GM23248 (cell line): ENCODE results near the gene DIP2A. TPM values are rescaled to one million over a fixed set of nuclear protein-coding genes. Genes with fewer than 3 reads are reported as not detected.

Experiments
- DNase-seq: peaks from one replicate; pipeline ENCODE4 v3.0.0-alpha.2; 2015
- H2AFZ ChIP-seq: fragments of 200-600 bp; sonication (generic); 2 replicates; pipeline ENCODE4 v1.6.1; 2016; ENCODE audit warnings: antibody characterized with exemption
- H3F3A ChIP-seq: fragments of 200-600 bp; sonication (generic); 2 replicates; pipeline ENCODE4 v1.6.1; 2016; ENCODE audit warnings: mild to moderate bottlenecking, antibody characterized with exemption, mixed run types; ENCODE audit not compliant: insufficient read depth
- H3K27ac ChIP-seq: fragments of 200-600 bp; sonication (generic); 2 replicates; pipeline ENCODE4 v1.5.1; 2016; ENCODE audit warnings: mild to moderate bottlenecking
- H3K27me3 ChIP-seq: fragments of 200-600 bp; sonication (generic); replicated peaks from 2 replicates; pipeline ENCODE4 v1.6.1; 2016; ENCODE audit warnings: mild to moderate bottlenecking; ENCODE audit not compliant: insufficient read depth
- H3K36me3 ChIP-seq: fragments of 200-600 bp; sonication (generic); 2 replicates; pipeline ENCODE4 v1.6.1; 2016; ENCODE audit warnings: low read depth, mild to moderate bottlenecking
- H3K4me1 ChIP-seq: fragments of 200-600 bp; sonication (generic); 2 replicates; pipeline ENCODE4 v1.6.1; 2016; ENCODE audit warnings: mild to moderate bottlenecking; ENCODE audit not compliant: insufficient read depth
- H3K4me2 ChIP-seq: fragments of 200-600 bp; sonication (generic); one replicate; pipeline ENCODE4 v1.6.1; 2016; ENCODE audit warnings: mild to moderate bottlenecking; ENCODE audit not compliant: unreplicated experiment
- H3K4me3 ChIP-seq: fragments of 200-600 bp; sonication (generic); 2 replicates; pipeline ENCODE4 v1.5.1; 2016; ENCODE audit warnings: mild to moderate bottlenecking
- H3K79me2 ChIP-seq: fragments of 200-600 bp; sonication (generic); 2 replicates; pipeline ENCODE4 v1.6.1; 2016; ENCODE audit warnings: mild to moderate bottlenecking; ENCODE audit not compliant: insufficient read depth
- H3K9ac ChIP-seq: fragments of 200-600 bp; sonication (generic); 2 replicates; pipeline ENCODE4 v1.6.1; 2016; ENCODE audit warnings: mild to moderate bottlenecking
- H3K9me2 ChIP-seq: fragments of 200-600 bp; sonication (generic); 2 replicates; pipeline ENCODE4 v1.6.1; 2016; ENCODE audit warnings: mixed run types, mild to moderate bottlenecking, moderate library complexity; ENCODE audit not compliant: insufficient read depth
- H3K9me3 ChIP-seq: fragments of 200-600 bp; sonication (generic); one replicate; pipeline ENCODE4 v1.6.1; 2017; ENCODE audit warnings: low read depth
- H4K20me1 ChIP-seq: fragments of 200-600 bp; sonication (generic); 2 replicates; pipeline ENCODE4 v1.6.0; 2016; ENCODE audit not compliant: insufficient read depth
- EZH2 ChIP-seq: fragments of 200-600 bp; sonication (generic); IDR thresholded peaks from 2 replicates; pipeline ENCODE4 v1.6.1; 2018; ENCODE audit warnings: antibody characterized with exemption, mild to moderate bottlenecking; ENCODE audit not compliant: insufficient read depth, poor library complexity, severe bottlenecking
- EZH2phosphoT487 ChIP-seq: fragments of 200-600 bp; sonication (generic); IDR thresholded peaks from 2 replicates; pipeline ENCODE4 v1.6.1; 2018; ENCODE audit warnings: antibody characterized with exemption, moderate library complexity, mild to moderate bottlenecking, low read depth; ENCODE audit not compliant: insufficient read depth
- WGBS, 2 experiments: methylation state at CpG; one replicate each; pipeline ENCODE4 v1.1.6; 2015 to 2017; ENCODE audit warnings: low lambda C conversion rate in 2 of 2, low coverage in 1 of 2; ENCODE audit errors: missing lambda C conversion rate in 2 of 2; 5-methylcytosine and 5-hydroxymethylcytosine counted together
- in situ Hi-C: fragments of 300-500 bp; cut with MboI; formaldehyde crosslinking; loops from 2 replicates; pipeline ENCODE4 v1.15.0; 2020
- polyA plus RNA-seq: library from polyadenylated mRNA; unstranded; fragments of >200 nt; fragmentation: Nextera tagmentation; extraction: Ambion mirVana; gene quantifications from 2 replicates; pipeline ENCODE4 v1.2.1, GENCODE V29; 2016
- total RNA-seq: library from RNA; depleted of rRNA; stranded (reverse); fragments of >200 nt; shearing (Covaris generic); gene quantifications from 2 replicates; pipeline ENCODE4 v1.2.3, GENCODE V29; 2014

DIP2A gene
- total and polyA plus RNA-seq, 2 experiments from 2014 or later: 12.5 to 13.1 TPM

- H3K9ac ChIP-seq: no peak overlapping the region
- in situ Hi-C loops: no loop called here
- TF ChIP-seq EZH2 (no peak), EZH2phosphoT487 (no peak)
- H4K20me1 ChIP-seq: no peaks in the 10 kb centered on the region
- no peaks in the 10 kb centered on the region for H3K79me2 ChIP-seq
- H3K4me3 ChIP-seq: no peak overlapping the region
- H3K27ac ChIP-seq: no peak overlapping the region
- no peak overlapping the region for H2AFZ ChIP-seq
- no peaks in the 10 kb centered on the region for H3K4me1 ChIP-seq
- H3F3A ChIP-seq: no peaks in the 10 kb centered on the region
- H3K9me2 ChIP-seq: no peaks in the 10 kb centered on the region
- H3K9me3 ChIP-seq: no peaks in the 10 kb centered on the region
- no peak for DNase-seq
- H3K36me3 ChIP-seq: peaks cover 17% of the 10 kb centered on the region; the same call in 1 of the 2 replicates
- 91% methylated on average over 20 to 24 of the region's 24 CpGs for WGBS, 2 experiments
- H3K27me3 ChIP-seq: no peaks in the 10 kb centered on the region
- H3K4me2 ChIP-seq: no peak overlapping the region
These were observed 93.0 kb downstream of the DIP2A start for GRCh38 chr21:46551636-46552241.

- H3K9ac ChIP-seq: no peak overlapping the region
- no peak overlapping the region for H3K4me2 ChIP-seq
- H3K4me1 ChIP-seq: no peaks in the 10 kb centered on the region
- H3K79me2 ChIP-seq: no peaks in the 10 kb centered on the region
- no peak for TF ChIP-seq EZH2
- TF ChIP-seq EZH2phosphoT487: no peak
- H3K4me3 ChIP-seq: no peak overlapping the region
- no peaks in the 10 kb centered on the region for H3K9me2 ChIP-seq
- H3K27me3 ChIP-seq: no peaks in the 10 kb centered on the region
- no peak for DNase-seq
- no peaks in the 10 kb centered on the region for H3K9me3 ChIP-seq
- H3K36me3 ChIP-seq: peaks cover 13% of the 10 kb centered on the region; the same call in 1 of the 2 replicates
- no peaks in the 10 kb centered on the region for H4K20me1 ChIP-seq
- H3K27ac ChIP-seq: no peak overlapping the region
- in situ Hi-C loops: no loop called here
- WGBS, 2 experiments: 93 to 95% methylated on average over 5 of the region's 5 CpGs
- H2AFZ ChIP-seq: no peak overlapping the region
- H3F3A ChIP-seq: no peaks in the 10 kb centered on the region
These were observed 93.6 kb downstream of the DIP2A start for GRCh38 chr21:46552274-46552673.

DNA sequence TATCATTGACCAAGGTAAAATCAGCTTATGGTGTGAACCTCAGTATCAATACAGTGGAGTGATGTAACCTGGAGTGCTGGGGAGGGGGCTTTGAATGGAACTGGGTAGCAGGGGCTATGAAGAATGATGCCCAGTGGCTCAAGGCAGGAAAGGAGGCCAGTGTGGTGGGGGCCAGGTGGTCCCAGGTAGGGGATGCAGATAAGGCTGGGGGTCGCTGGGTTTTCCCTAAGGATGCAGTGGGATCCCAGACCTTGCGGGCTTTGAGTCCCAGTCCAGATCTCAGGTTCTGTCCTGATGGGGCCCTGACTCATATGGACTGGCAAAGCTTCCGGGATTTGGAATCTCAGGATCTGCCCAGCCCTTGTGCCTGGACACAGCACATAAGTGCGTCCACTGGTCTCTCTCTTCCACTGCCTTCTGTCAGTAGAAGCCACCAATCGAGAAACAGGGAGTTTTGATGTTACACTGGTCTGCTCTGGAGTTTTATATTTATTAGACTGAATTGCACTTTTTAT lies 94.2 kb downstream of the DIP2A start:
- H2AFZ ChIP-seq: no peak overlapping the region
- H3K9me2 ChIP-seq: no peaks in the 10 kb centered on the region
- no peak overlapping the region for H3K9ac ChIP-seq
- no peaks in the 10 kb centered on the region for H4K20me1 ChIP-seq
- H3K27me3 ChIP-seq: no peaks in the 10 kb centered on the region
- no peak overlapping the region for H3K4me2 ChIP-seq
- no peaks in the 10 kb centered on the region for H3K9me3 ChIP-seq
- no peak overlapping the region for H3K27ac ChIP-seq
- TF ChIP-seq EZH2phosphoT487 (no peak), EZH2 (no peak)
- no peak for DNase-seq
- peaks cover 13% of the 10 kb centered on the region; the same call in 1 of the 2 replicates for H3K36me3 ChIP-seq
- in situ Hi-C loops: no loop called here
- H3K4me3 ChIP-seq: no peak overlapping the region
- H3K4me1 ChIP-seq: no peaks in the 10 kb centered on the region
- 94 to 98% methylated on average over 5 of the region's 5 CpGs for WGBS, 2 experiments
- H3F3A ChIP-seq: no peaks in the 10 kb centered on the region
- no peaks in the 10 kb centered on the region for H3K79me2 ChIP-seq

DNA sequence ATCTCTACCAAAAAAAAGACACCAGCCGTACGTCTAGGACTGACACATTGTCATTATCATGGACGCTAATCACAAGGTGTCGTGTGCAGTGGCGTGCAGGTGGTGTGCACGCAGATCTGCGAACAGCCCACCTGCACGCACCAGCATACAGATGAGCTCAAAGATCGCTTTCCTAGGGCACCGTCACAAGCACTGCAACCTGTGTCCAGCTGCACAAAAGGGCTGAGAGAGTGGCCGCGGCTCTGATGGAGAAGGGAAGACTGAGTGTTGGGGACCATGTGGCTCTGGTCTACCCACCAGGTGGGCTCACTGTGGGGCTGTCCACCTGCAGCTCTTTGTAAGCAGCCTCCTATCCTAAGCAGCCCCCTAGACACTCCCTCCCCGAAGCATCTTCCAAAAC lies 95.3 kb downstream of the DIP2A start:
- Histone ChIP-seq H3K36me3 (peaks cover 15% of the 10 kb centered on the region; the same call in 1 of the 2 replicates), H3F3A (no peaks in the 10 kb centered on the region)

More for the DNA sequence above, 95.3 kb downstream of the DIP2A start:
- in situ Hi-C loops: no loop called here
- no peaks in the 10 kb centered on the region for H3K27me3 ChIP-seq
- H3K79me2 ChIP-seq: no peaks in the 10 kb centered on the region
- no peak for DNase-seq
- H3K9me2 ChIP-seq: no peaks in the 10 kb centered on the region
- no peak overlapping the region for H3K4me2 ChIP-seq
- 93% methylated on average over 13 of the region's 13 CpGs for WGBS, 2 experiments
- H3K9ac ChIP-seq: no peak overlapping the region
- TF ChIP-seq EZH2phosphoT487: no peak
- no peak for TF ChIP-seq EZH2
- no peak overlapping the region for H2AFZ ChIP-seq
- H3K27ac ChIP-seq: no peak overlapping the region
- no peak overlapping the region for H3K4me3 ChIP-seq
- no peaks in the 10 kb centered on the region for H3K4me1 ChIP-seq
- no peaks in the 10 kb centered on the region for H4K20me1 ChIP-seq
- no peaks in the 10 kb centered on the region for H3K9me3 ChIP-seq
